Muscle of back (tissue), 13 donors: Measurements from ENCODE around the gene VASN. TPM values are rescaled to one million over a fixed set of nuclear protein-coding genes. Genes with fewer than 3 reads are reported as not detected.
"Not testable (repeated sequence)": the region's sequence is repeated elsewhere in the genome, so short reads cannot be mapped to it uniquely, and the experiment has no call there.

Experiments used
- DNase-seq, 3 donors: peaks; one replicate each; pipeline versions ENCODE4 v3.0.0 to v3.0.0-alpha.2; 2013
- long read RNA-seq, 9 donors: transcript quantifications; one replicate each; lab custom pipeline, GENCODE V29; 2026
- polyA plus RNA-seq, 10 donors: library from polyadenylated mRNA; unstranded; fragments of 120-200 nt; gene quantifications; one replicate each; pipeline ENCODE4 v1.2.1, GENCODE V29; 2013; ENCODE audit not compliant: insufficient read length in 10 of 10

The VASN gene
- polyA plus RNA-seq: 10 to 100 TPM in 8 of 10 donors, 1 to 10 TPM in 2; 9.5 to 26.6 (median 14.3) TPM
- long read RNA-seq, donor 1, transcript VASN-201 (2 exons, 2,806 nt): major isoform, 12 of 12 reads
- long read RNA-seq, donor 1, partial matches to known transcripts: 0 of 12 reads
- long read RNA-seq, donor 1, other reads (novel, unspliced or antisense): 0 of 12 reads
- long read RNA-seq, donor 2, partial matches to known transcripts: 0 of 4 reads
- long read RNA-seq, donor 2, other reads (novel, unspliced or antisense): 0 of 4 reads
- long read RNA-seq, donor 3: 0 reads
- long read RNA-seq, donor 4, transcript VASN-201 (2 exons, 2,806 nt): major isoform, 10 of 10 reads
- long read RNA-seq, donor 4, partial matches to known transcripts: 0 of 10 reads
- long read RNA-seq, donor 4, other reads (novel, unspliced or antisense): 0 of 10 reads
- long read RNA-seq, donor 5, transcript VASN-201 (2 exons, 2,806 nt): major isoform, 25 of 25 reads
- long read RNA-seq, donor 5, partial matches to known transcripts: 0 of 25 reads
- long read RNA-seq, donor 5, other reads (novel, unspliced or antisense): 0 of 25 reads
- long read RNA-seq, donor 6, transcript VASN-201 (2 exons, 2,806 nt): major isoform, 13 of 24 reads
- long read RNA-seq, donor 6, partial matches to known transcripts: 11 of 24 reads
- long read RNA-seq, donor 6, other reads (novel, unspliced or antisense): 0 of 24 reads
- long read RNA-seq, donor 7, transcript VASN-201 (2 exons, 2,806 nt): major isoform, 7 of 7 reads
- long read RNA-seq, donor 7, partial matches to known transcripts: 0 of 7 reads
- long read RNA-seq, donor 7, other reads (novel, unspliced or antisense): 0 of 7 reads
- long read RNA-seq, donor 8, transcript VASN-201 (2 exons, 2,806 nt): major isoform, 13 of 13 reads
- long read RNA-seq, donor 8, partial matches to known transcripts: 0 of 13 reads
- long read RNA-seq, donor 8, other reads (novel, unspliced or antisense): 0 of 13 reads
- long read RNA-seq, donor 9, partial matches to known transcripts: 0 of 1 reads
- long read RNA-seq, donor 9, other reads (novel, unspliced or antisense): 0 of 1 reads

GRCh38 chr16:4371357-4372000, at the start of gene VASN:
Gene VASN, plus strand, starts transcription at chr16:4371848. Its CDS starts 9,030 bp downstream, at chr16:4380878.
- peak; percentile 76 to 91 (median 85) for DNase-seq

- no peak for DNase-seq
Observed at GRCh38 chr16:4322121-4323052, 49.3 kb upstream of the VASN start.

- peak in 1 of 3 donors; percentile 43 for DNase-seq
Observed at GRCh38 chr16:4323071-4323844, 48.4 kb upstream of the VASN start.

GRCh38 chr16:4323845-4324488, 47.7 kb upstream of the VASN start:
- peak in 1 of 3 donors; percentile 83 for DNase-seq

GRCh38 chr16:4324492-4325252, 47.0 kb upstream of the VASN start:
- DNase-seq: peak in 1 of 3 donors; percentile 80

- DNase-seq: peak in 1 of 3 donors; percentile 48
Observed at GRCh38 chr16:4325253-4325758, 46.3 kb upstream of the VASN start.

- peak in 1 of 3 donors; percentile 28 for DNase-seq
Observed at GRCh38 chr16:4327386-4328045, 44.1 kb upstream of the VASN start.

GRCh38 chr16:4328046-4328781, 43.4 kb upstream of the VASN start:
- DNase-seq: peak; percentile 71 to 91 (median 77)

- peak in 1 of 3 donors; percentile 51 for DNase-seq
Observed at GRCh38 chr16:4328782-4329775, 42.6 kb upstream of the VASN start.

- peak in 1 of 3 donors; percentile 80 for DNase-seq
Observed at GRCh38 chr16:4330277-4330874, 41.3 kb upstream of the VASN start.

- no peak for DNase-seq
Observed at GRCh38 chr16:4332083-4332482, 39.6 kb upstream of the VASN start.

- DNase-seq: no peak
Observed at GRCh38 chr16:4332623-4333307, 38.9 kb upstream of the VASN start.

GRCh38 chr16:4333308-4333638, 38.4 kb upstream of the VASN start:
- DNase-seq: no peak

- DNase-seq: not testable (repeated sequence)
Observed at GRCh38 chr16:4333714-4334113, 37.9 kb upstream of the VASN start.
